ENCODE results near the gene MST1.

Gene MST1

DNA sequence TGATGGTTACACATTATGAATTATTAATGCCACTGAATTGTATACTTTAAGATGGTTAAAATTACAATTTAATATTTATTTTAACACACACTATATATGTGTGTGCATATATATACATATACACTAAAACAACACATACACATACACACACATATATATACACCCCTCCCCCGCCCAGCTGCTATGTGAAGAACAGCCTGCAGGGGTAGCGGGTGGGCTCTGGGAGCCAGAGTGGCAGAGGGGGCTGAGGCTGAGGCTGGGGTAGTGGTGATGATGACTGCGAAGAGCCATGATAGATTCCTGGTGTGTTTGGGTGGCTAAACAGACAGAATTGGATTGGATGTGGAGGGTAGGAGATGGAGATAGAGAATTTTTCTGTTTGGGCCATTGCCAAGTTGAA, 54.5 kb downstream of the MST1 start:
- DNase-seq (ENCODE audit: low spot score): peak; percentile 47

Data from iPS-NIHi11 (cell line).